ENCODE measurements around the gene TET2.

GRCh38 chr4:105186701-105187161 is 40.1 kb downstream of the TET2 start:
- TF ChIP-seq POLR2AphosphoS5 (IDR thresholded peaks at IDR 0.05) = no peak
- no peak for TF ChIP-seq CTCF (IDR thresholded peaks at IDR 0.05)

All from sigmoid colon (tissue), 4 donors.